Measurements from ENCODE around the gene GRM8.

DNA sequence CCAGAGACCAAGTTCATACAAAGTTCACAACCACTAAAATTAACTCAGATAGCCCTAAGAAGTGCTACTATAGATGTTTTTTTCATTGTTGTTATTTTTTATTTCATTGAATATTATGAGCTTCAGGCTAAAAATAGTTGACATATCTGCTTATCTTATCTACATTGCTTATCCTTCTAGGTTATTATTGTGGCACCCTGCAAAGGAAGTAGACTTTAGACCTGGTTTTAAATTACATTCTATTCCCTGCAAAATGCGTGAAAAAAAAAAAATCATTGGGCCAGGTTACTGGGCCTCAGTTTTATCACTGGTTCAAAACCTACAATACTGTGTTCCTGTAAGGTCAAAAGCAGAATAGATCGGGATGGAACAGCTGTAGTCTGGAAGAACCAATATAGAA, 811.0 kb downstream of the GRM8 start:
- TF ChIP-seq, protein P1, sequence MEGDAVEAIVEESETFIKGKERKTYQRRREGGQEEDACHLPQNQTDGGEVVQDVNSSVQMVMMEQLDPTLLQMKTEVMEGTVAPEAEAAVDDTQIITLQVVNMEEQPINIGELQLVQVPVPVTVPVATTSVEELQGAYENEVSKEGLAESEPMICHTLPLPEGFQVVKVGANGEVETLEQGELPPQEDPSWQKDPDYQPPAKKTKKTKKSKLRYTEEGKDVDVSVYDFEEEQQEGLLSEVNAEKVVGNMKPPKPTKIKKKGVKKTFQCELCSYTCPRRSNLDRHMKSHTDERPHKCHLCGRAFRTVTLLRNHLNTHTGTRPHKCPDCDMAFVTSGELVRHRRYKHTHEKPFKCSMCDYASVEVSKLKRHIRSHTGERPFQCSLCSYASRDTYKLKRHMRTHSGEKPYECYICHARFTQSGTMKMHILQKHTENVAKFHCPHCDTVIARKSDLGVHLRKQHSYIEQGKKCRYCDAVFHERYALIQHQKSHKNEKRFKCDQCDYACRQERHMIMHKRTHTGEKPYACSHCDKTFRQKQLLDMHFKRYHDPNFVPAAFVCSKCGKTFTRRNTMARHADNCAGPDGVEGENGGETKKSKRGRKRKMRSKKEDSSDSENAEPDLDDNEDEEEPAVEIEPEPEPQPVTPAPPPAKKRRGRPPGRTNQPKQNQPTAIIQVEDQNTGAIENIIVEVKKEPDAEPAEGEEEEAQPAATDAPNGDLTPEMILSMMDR (conservative IDR thresholded peaks at IDR 0.05), result no peak
- TF ChIP-seq ZFX (IDR thresholded peaks at IDR 0.05), result no peak
